ENCODE measurements around the gene MIXL1.
"Not testable (repeated sequence)": the region's sequence is repeated elsewhere in the genome, so short reads cannot be mapped to it uniquely, and the experiment has no call there.

Gene MIXL1

DNA sequence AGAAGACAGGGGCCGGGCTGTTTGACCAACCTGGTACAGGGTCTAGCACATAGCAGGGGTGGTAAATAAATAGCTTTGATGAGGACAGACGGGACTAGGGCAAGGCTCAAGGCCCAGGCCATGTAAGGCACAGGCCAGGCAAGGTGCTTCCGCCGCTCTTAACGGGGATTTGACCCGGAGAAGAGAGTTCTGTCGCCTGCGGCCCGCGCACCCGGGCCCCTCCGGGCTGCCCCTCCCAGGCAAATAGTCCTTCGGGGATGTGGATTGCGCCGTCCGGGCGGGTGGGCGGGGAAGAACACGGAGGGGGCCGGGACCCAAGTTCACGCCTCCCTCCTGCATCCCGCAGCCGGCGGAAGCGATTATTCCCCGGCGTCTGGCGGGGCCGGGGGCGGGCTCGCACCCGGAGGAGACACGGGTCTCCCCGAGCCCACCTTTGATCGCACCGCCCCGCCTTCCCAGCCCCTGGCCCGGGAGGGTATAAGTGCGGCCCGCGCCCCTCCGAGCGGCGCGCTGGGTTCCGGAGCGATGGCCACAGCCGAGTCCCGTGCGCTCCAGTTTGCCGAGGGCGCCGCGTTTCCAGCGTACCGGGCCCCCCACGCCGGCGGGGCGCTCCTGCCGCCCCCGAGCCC lies at the start of gene MIXL1:
MIXL1 (plus strand) TSS at position 508 of the 629 bp plus-strand sequence; CDS start at position 526, 18 bp downstream.
- DNase-seq: no peak

DNA sequence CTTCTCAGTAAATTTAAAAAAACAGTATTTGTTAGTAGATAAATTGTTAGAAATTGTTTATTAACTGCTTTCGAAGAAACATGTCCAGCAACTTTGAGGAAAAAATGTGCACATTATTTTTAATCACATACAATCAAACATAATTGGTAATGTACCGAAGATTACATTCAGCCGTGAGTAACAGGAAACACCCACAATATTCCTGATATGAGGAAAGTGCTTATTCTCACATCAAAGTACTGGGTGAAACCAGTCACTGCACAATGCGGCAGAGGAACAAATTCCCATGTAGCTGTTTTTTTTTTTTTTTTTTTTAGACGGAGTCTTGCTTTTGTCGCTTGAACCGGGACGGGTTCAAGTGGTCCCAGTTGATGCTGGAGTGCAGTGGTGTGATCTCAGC lies 46.6 kb upstream of the MIXL1 start:
- no peak for DNase-seq

DNA sequence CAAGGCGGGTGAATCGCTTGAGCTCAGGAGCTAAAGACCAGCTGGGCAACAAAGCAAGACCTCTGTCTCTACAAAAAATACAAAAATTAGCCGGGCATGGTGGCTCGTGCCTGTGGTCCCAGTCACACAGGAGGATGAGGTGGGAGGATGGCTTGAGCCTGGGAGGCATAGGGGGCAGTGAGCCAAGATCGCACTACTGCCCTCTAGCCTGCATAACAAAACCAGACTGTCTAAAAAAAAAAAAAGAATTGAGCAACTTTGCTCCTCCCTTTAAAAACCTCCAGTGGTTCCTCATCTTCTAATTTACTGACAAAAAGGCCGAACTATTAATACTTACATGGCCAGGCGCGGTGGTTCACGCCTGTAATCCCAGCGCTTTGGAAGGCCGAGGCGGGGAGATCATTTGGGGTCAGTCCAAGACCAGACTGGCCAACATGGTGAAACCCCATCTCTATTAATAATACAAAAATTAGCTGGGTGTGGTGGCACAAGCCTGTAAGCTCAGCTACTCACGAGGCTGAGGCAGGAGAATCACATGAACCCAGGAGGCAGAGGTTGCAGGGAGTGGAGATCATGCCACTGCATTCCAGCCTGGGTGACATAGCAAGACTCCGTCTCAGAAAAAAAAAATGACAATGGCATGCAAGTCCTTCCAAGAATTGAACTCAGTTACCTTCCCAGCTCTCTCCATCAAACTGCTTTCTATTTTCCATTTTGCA lies 41.3 kb upstream of the MIXL1 start:
- DNase-seq: no peak

DNA sequence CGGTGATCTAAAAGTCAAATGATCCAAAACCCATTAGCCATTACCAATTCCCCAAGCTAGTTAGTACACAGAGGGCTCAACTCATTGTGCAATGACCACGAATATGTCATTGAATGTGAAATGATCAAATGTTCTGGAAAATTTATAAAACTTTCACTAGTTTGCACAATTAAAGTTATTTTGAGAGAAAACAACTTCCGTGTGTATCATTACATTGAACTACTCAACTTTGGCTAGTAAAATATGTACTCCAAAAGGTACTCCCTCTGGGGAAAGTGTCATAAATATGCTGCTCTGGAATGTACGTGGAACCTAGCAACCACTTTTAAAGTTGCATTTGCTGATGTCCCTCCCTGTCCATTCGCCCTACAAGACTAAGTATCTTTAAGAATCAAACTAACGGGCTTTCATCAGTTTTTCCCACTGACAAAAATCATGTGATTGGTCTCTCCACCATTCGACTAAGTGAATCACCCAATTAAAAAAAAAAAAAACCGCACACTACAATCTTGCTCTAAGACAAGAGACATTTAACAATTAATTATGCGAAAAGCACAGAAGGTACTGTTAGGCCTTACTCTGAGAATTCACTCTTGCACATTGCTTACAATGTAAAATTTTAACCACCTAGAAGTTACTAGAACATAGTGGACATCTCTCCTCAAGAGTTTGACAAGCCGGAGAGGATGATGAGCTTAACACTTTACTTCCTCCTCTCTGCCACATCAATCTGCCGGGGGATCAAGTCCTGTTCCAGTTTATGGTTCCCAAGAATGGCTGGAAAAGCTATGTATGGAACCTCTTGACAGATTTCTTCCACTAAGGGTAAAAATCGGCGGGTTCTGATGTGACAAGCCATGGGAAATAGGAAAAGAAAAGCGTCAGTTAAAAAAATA lies 38.1 kb upstream of the MIXL1 start:
- no peak for DNase-seq

DNA sequence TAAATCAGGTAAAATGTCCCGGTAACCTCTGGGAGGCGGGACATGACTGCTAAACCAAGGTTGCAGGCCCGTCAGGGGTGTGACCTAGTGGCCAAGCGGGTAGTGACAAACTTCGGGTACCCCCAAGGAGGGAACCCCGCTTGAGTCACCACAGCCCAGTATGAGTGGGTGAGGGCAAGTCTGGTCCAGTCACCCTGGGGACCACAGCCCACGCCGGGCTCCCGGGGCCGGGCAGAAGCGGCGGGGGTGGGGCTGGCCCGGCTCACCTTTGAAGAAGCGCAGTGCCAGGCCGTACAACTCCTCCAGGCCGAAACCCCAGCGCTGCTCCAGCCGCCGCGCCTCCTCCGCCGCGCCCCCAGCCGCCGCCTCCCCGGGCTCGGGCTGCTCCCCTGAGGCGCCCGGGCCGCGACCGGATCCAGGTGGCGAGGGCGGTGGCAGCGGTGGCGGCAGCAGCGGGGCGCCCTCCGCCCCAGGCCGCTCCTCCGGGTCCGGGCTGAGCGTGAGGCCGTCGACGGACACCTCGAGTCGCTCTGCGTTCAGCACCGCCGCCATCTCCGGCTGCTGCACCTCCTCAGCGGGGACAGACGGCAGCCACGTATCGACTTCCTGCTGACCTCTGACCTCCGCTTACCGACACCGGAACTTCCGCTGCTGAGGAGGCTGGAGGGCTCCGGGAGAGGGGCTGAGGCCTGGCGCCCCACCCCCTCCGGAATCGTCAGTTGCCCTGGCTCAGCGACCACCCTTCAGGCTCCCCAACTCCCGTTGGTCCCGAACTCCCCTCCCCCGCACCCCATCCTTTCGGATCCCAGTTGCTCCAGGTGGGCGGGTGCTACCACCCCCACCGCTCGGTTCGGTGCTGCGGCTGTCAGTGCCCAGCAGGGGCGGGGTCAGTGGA lies 37.1 kb upstream of the MIXL1 start, which contains the start of gene ACBD3:
ACBD3 (minus strand) TSS at position 618 of the 895 bp plus-strand sequence; CDS start at position 552, 66 bp downstream.
- DNase-seq: peak; percentile 72 to 79

DNA sequence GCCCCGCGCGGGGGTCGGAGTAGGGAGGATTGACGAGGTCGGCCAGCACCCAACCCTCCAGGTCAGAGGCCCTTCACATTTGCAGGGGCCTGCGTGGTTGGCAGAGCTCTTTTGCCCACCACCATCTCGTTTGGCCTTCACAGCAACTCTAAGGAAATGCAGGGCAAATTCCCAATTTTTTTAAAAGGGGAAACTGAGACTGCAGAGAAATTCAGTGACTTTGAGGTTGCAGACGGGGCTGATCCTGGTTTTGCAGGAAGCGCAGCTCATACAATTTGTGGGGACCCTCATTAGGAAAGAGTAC lies 36.5 kb upstream of the MIXL1 start:
- DNase-seq: no peak

DNA sequence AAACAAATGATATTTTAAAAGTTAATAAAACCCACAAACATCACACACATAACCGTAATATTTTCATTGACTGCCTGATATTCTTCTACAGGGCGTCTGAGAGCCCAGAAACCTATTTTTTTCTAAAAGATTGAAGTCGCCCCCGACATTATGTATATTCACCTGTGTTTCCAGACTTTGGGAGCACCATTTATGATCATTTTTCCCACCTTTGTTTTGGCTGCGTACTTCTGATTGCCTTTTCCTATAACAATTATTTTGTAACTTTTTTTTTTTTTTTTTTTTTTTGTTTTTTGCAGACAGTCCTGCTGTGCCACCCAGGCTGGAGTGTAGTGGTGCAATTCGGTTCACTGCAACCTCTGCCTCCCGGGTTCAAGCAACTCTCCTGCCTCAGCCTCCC lies 36.1 kb upstream of the MIXL1 start:
- DNase-seq: no peak

DNA sequence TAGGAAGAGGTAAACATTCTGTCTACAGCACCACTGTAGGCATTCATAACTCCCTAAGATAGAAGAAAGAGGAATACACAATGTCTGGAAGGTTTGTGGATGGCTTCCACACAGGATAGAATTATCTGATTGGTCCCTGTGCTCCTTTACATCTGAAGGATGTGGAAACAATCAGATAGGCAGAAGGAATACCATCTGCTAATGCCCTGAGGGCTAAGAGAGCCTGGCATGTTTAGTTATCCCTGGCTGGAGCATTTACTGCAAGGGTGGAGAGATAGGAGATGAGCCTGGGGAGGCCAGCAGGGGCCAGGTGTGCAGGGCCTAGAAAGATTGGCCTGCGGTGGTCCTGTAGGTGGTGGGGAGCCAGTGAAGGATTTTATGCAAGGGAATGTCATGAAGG lies 28.3 kb upstream of the MIXL1 start:
- no peak for DNase-seq

DNA sequence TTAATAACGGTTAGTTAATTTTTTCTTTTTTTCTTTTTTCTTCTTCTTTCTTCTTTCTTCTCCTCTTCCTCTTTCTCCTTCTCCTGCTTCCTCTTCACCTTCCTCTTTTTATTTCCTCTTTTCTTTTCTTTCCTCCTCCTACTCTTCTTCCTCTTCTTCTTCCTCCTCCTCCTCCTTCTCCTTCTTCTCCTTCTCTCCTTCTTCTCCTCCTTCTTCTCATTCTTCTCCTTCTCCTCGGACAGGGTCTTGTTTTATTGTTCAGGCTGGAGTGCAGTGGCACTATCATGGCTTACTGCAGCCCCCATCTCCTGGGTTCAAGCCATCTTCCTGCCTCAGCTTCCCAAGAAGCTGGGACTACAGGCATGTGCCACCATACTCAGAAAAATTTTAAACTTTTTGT lies 23.5 kb upstream of the MIXL1 start:
- DNase-seq: no peak

DNA sequence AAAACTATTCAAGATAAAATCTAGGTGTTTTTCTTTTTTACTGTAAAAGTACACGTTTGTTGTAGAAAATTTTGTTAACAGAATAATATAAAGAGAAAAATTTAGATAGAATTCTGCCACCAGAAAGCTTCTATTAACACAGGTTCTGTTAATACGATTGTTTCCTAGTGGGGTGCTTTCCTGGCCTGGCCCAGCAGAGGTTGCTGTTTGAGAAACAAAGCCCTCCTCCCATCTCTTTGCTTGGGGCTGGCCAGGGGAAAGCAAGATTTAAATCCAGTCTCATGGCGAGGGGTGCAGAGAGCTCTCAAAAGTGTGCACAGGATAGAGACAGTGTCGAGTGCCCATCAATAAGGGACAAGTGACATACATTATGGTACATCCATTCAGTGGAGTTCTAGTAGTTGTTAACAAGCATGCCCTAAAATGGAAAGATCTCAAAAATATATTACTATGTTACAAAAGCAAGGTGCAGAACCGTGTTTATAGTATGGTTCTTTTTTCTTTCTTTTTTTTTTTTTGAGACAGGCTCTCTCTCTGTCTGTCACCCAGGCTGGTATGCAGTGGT lies 22.4 kb upstream of the MIXL1 start:
- no peak for DNase-seq

DNA sequence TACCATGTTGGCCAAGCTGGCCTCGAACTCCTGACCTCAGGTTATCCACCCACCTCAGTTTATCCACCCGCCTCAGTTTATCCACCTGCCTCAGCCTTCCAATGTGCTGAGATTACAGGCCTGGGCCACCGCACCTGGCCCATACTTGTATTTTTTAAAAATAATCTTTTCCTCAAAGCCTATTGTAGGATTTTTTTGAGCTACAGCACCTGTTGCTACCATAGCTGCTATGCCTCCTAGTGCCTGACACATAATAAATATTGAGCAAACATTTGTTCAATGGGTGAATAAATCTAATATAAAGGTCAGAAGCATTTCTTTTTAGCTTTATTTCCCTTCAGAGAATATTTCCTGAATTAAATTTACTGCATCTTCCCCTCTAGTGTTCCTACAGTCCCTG lies 21.2 kb upstream of the MIXL1 start:
- no peak for DNase-seq

DNA sequence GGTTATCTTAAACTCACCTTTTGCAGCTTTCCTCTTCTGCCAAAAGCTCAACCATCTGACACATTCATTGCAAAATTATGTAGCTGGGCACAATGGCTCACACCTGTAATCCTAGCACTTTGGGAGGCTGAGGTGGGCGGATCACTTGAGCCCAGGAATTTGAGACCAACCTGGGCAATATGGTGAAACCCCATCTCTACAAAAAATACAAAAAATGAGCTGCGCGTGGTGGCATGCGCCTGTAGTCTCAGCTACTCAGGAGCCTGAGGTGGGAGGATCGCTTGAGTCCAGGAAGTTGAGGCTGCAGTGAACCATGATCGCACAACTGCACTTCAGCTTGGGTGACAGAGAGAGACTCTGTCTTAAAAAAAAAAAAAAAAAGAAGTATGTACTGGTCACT lies 20.8 kb upstream of the MIXL1 start:
- DNase-seq: not testable (repeated sequence)

DNA sequence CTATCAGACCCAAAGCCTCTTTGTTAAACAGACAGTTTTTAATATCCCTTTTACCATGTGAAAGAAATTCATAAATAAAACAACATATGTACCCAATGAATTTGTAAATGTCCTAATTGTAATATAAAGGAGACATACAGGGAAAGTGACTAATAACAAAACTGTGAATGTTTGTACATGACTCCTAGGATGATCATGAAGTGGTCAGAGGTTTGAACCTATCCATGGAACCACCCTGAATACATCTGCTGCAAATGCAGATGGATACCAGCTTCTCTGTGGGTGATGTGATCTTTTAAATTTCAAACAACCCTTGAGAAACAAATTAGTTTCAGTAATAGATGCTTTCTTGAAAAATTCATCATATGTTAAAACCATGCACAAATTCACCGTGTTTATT lies 20.2 kb upstream of the MIXL1 start:
- no peak for DNase-seq

DNA sequence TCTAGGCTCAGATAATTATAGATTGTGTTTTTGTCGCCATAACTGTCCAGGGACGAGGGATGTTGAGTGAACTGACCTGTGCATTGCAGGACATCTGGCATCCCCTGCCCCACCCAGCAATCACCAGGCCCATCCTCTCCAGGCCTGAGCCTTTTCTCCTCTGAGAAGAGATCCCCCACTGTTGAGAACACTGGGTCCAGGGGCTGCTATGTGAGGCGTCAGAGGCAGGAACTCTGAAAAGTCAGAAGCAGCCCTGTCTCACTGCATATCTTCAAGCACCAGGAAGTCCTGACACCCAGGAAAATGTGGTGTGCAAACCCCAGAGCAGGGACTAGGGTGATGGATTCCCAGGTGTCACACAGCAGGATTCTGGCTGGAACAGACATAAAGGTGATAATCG lies 19.8 kb upstream of the MIXL1 start:
- DNase-seq: no peak

DNA sequence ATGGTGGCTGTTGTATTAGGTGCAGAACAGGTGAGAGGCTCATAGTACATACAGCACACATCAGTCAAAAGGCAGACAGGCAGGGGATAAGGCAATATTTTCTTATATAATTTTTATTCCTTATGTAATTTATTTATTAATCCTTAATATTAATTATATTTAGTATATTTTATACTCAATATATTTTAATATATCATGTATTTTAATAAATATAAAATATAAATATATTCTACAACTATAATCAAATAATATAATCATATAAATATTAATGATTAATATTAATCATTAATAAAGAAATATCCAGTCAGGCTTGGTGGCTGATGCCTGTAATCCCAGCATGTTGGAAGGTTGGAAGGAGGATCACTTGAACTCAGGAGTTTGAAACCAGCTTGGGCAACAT lies 19.3 kb upstream of the MIXL1 start:
- DNase-seq: no peak

DNA sequence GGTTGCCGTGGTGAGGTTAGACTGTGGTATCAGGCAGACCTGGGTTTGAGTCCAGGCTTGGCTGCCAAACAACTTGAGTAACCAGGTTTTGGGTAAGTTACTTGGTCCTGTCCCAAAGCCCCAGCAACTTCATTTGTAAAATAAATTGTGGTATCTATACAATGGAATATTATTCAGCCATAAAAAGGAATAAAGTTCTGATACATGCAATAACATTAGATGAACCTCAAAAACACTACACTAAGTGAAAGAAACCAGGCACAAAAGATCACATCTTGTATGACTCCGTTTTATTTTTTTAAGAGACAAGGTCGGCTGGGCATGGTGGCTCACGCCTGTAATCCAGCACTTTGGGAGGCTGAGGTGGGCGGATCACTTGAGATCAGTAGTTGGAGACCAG lies 16.4 kb upstream of the MIXL1 start:
- no peak for DNase-seq

DNA sequence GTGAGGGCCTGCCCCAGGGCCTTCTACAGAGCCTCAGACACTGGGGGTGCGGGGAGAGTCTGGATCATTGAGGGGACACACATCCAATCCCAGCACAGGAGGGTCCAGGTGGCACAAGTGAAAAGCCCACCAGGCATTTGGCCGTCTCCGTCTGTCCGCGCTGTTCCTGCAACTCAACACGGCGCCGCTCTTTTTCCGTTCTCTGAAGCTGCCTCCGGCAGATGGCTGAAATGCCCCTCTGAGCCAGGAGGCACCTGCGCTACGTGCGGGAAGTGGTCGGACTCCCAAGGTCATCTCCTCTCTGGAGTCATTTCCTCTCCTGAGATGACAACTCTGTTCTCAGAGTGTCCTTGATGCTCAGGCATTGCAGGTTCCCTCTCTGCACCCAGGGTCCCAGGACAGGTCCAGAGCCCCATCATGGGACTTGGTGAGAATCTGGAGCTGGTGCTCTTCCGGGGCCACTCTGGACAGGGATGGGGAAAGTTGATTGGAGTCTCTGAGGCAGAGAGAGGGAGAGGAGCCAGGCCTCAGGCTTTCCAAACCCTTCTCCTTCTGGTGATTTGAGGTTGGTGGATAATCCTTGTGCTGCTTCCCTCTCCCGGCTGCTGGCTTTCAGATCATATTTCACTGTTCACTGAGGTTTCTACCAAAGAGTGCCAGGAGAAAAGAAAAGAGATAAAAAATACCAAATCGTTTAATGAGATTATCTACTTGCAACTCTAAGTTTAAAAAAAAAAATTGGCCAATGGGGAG lies 14.0 kb upstream of the MIXL1 start:
- DNase-seq: no peak

DNA sequence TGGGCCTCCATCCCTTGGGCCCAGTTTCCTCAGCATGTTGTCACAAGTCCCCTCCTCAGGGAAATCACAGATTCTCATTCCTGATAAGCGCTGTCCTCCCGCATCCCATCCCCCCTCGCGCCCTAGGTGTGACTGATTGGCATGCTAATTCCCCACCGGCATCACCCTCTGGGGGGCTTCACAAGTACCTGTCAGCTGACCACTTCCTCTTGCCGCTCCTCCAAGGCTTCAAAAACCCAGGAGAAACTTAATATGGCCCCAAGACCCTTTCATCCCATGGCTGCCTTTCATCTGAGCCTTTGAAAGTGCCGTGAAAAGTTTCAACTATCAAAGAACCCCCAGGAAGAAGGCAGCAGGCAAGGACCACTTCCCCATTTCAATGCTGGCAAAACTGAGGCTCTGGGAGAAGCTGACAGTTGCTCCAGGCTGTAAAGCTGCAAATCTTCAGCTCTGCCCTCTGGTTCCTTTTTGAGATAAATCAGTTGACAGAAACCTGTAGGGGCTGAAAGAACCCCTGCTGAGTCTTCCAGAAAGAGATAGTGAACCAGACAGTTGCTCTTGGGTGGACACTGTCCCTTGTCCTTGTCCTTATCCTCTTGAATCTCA lies 12.8 kb upstream of the MIXL1 start:
- no peak for DNase-seq

DNA sequence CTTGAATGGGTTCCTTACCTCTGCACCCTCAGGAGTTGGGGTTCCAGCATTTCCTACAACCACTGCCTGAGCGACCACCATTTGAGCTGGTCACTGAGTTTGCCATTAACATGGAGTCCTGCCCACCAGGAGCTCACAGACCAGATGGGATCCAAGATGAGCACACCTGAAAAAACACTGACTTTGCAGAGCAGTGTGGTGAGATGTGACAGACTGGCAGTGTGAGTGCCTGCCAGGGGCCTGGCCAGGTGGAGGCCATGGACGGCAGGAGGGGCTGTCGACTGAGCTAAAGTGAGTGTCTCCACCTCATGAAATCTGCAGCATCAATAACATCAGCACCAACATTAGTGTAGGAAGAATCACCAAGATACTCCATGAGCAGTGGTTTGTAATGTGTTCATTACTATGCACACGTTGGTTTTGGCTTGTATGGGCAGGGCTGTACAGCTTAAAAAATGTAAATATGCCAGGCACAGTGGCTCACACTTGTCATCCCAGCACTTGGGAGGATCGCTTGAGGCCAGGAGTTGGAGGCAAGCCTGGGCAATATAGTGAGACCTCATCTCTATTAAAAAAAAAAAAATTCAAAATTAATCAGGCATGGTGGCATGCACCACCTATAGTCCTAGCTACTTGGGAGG lies 12.2 kb upstream of the MIXL1 start:
- DNase-seq: no peak

DNA sequence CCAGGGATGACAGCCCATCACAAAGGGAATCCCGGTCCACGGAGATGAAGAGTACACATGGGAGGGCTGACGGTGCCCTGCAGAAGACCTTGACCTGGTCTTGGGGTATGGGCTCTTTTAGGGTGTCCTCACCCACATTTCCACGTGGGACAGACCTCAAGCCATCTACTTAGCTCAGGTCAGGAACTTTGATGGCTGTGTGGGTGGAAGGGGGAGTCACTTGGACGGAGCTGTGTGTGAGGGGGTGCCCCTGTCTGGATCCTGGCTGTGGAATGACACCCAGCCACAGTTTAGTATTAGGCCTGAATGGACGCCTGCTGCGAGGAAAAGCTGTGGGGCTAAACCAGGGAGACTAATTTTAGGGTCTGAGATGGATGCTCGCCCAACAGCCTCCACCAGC lies 10.9 kb upstream of the MIXL1 start:
- no peak for DNase-seq

DNA sequence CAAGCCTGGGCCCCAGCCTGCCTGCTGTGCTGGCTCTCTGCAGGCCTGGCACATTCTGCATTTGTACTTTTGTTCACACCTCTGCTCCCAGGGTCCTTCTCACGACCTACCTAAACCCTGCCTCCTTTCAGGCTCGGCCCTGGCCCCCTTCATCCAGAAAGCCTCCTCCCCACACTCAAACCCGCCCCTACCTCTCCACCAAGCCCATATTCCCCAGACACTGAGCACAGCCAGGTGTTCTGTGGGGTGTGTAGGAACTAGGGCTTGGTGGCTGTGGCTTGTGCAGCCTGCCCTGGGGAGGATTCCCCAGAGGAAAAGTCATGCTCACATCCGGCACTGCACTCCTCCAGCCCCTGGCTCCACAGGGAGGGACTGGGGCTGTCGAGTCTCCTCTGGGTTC lies 8.2 kb upstream of the MIXL1 start:
- no peak for DNase-seq
